ENCODE measurements around the gene TMEM238L. TPM values are rescaled to one million over a fixed set of nuclear protein-coding genes. Genes with fewer than 3 reads are reported as not detected.
"Not testable (repeated sequence)": the region's sequence is repeated elsewhere in the genome, so short reads cannot be mapped to it uniquely, and the experiment has no call there.

Gene TMEM238L, protein sequence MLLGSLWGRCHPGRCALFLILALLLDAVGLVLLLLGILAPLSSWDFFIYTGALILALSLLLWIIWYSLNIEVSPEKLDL
- not detected in 2 replicates for total RNA-seq (2012; rRNA removed)

DNA sequence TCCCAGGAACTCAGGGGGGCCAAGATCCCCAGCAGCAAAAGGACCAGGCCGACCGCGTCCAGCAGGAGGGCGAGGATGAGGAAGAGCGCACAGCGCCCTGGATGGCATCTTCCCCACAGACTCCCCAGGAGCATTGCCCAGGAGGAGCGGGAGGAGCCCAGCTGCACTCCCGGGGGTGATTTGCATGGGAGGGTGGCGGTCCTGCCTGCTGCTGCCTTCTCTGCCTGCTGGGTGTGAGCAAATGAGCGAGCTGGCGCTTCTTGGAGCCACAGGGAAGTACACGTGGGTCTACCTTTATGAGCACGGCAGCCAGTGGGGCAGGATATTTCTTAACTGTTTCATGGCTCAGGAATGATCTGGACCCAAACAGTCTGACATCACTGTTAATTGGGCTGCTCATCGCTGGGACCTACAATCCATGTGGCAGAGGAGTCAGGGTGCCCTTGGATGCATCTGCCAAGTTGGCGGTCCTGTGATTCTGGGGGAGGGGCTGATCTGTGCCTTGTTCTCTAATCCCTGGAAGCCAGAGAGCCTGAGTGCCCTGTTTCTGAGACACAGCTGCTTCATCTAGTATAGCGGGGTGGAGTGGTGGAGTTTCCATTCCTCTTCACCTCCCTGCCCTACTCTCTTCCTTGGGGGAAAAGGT lies at the start of gene TMEM238L:
TSS of gene TMEM238L (minus strand) at position 270 of the 646 bp plus-strand sequence. CDS start at position 134, 136 bp downstream.
- Histone ChIP-seq H3K4me3 (ENCODE audit: low read length) (no peak within 1 kb of the TSS), H3K9me3 (replicated peaks; ENCODE audit: low read length) (peaks cover 3% of the 10 kb centered on the region), H3K27me3 (ENCODE audit: control insufficient read depth, insufficient read depth, low read length) (no peaks in the 10 kb centered on the region), H3K4me2 (ENCODE audit: low read length) (no peak within 1 kb of the TSS), H3K9ac (ENCODE audit: low read depth, low read length) (no peak within 1 kb of the TSS), H3K36me3 (ENCODE audit: insufficient read depth, low read length) (no peaks in the 10 kb centered on the region), H3K4me1 (ENCODE audit: control insufficient read depth, insufficient read depth, low read length) (no peaks in the 10 kb centered on the region)

DNA sequence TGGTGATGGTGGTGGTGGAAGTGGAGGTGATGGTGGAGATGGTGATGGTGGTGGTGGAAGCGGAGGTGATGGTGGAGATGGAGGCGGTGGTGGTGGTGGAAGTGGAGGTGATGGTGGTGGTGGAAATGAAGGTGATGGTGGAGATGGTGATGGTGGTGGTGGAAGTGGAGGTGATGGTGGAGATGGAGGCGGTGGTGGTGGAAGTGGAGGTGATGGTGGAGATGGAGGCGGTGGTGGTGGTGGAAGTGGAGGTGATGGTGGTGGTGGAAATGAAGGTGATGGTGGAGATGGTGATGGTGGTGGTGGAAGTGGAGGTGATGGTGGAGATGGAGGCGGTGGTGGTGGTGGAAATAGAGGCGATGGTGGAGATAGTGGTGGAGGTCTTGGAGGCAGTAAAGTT lies 42.7 kb upstream of the TMEM238L start:
- H3K36me3 ChIP-seq (ENCODE audit: insufficient read depth, low read length); H3K4me3 ChIP-seq (ENCODE audit: low read length); H3K9me3 ChIP-seq (replicated peaks; ENCODE audit: low read length); H3K4me2 ChIP-seq (ENCODE audit: low read length); H3K9ac ChIP-seq (ENCODE audit: low read depth, low read length); H3K27me3 ChIP-seq (ENCODE audit: control insufficient read depth, insufficient read depth, low read length); H3K4me1 ChIP-seq (ENCODE audit: control insufficient read depth, insufficient read depth, low read length): not testable (repeated sequence)

DNA sequence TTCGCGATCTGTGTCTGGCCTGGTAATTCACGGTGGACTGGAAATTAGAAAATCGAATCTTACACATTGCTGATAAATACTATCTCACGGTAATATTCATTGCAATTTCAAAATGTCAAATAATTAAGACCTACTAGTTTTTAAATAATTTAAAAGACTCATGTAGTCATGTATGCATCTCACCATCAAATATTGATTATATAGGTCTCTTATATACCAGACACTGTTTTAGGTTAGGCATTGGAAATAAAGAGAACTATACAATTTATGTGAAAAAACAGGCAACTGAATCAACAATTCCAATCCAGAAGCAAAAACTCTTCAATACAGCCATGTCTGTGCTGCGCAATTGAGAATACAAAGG lies 41.5 kb upstream of the TMEM238L start:
- Histone ChIP-seq H3K4me1 (ENCODE audit: control insufficient read depth, insufficient read depth, low read length) (no peaks in the 10 kb centered on the region), H3K9me3 (replicated peaks; ENCODE audit: low read length) (no peaks in the 10 kb centered on the region), H3K4me3 (ENCODE audit: low read length) (no peak overlapping the region), H3K9ac (ENCODE audit: low read depth, low read length) (no peak overlapping the region), H3K4me2 (ENCODE audit: low read length) (peak overlapping the region; percentile 82), H3K27me3 (ENCODE audit: control insufficient read depth, insufficient read depth, low read length) (peaks cover 8% of the 10 kb centered on the region), H3K36me3 (ENCODE audit: insufficient read depth, low read length) (no peaks in the 10 kb centered on the region)

DNA sequence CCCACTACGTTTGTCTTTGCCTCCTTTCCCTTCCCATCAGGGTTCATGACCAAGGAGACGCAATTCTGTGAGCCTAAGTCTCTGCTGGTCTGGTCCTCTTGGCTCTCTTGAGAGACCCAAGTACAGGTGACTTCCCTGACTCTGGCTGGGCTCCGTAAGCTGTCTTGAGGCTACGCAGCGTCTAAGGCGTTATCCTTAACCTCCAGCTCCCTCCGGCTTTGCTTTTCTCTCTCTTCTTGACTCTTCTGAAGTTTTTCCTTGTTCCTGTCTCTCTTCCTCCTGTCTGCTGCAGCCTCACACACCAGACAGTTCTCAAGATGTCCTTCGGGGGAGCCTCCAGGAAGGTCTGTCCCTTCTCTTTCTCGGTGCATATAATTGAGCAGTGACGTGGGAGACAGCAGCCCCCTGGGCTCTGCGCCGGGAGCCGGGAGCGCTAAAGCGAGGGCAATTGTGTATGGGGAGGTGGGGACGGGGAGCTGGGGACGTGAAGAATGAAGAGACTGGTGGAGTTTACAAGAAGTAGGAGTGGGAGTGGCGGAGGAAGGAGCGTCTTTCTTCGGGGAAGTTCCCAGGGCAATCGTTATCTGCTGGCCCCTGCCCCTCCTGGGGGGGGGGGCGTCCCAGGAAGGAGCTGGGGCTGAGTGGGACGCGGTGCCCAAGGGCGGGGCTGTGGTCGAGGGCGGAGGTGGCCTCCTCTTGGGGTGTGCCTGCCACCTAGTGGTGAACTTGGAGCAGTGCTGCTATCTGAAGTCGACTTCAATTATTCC lies 40.9 kb upstream of the TMEM238L start:
- H3K9me3 ChIP-seq (replicated peaks; ENCODE audit: low read length): no peaks in the 10 kb centered on the region
- peak overlapping the region; percentile 82 for H3K4me2 ChIP-seq (ENCODE audit: low read length)
- H3K27me3 ChIP-seq (ENCODE audit: control insufficient read depth, insufficient read depth, low read length): peaks cover 8% of the 10 kb centered on the region
- peak overlapping the region; percentile 65 for H3K4me3 ChIP-seq (ENCODE audit: low read length)
- no peaks in the 10 kb centered on the region for H3K4me1 ChIP-seq (ENCODE audit: control insufficient read depth, insufficient read depth, low read length)
- H3K9ac ChIP-seq (ENCODE audit: low read depth, low read length): peak overlapping the region; percentile 18
- no peaks in the 10 kb centered on the region for H3K36me3 ChIP-seq (ENCODE audit: insufficient read depth, low read length)

DNA sequence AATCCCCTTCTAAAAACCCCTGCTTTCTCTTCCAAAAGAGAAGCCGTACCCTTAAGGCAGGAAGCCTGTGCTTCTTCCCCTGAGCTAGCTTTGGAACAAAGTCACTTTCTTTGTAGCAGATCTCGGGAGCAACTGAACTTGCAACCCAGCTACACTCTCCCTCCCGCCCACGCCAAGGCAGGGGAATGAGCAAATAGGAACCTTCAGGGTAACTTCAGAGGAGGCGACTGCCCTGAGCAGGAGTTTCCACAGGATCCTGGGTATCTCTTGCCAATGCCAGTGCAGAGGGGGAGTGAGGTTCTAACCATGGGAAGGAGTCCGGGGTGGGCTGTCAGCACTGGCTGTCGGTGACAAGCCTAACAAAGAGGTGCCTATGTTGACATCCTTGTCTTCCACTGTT lies 39.9 kb upstream of the TMEM238L start:
- Histone ChIP-seq H3K4me1 (ENCODE audit: control insufficient read depth, insufficient read depth, low read length) (no peaks in the 10 kb centered on the region), H3K27me3 (ENCODE audit: control insufficient read depth, insufficient read depth, low read length) (peaks cover 8% of the 10 kb centered on the region), H3K4me2 (ENCODE audit: low read length) (no peak overlapping the region), H3K9me3 (replicated peaks; ENCODE audit: low read length) (no peaks in the 10 kb centered on the region), H3K36me3 (ENCODE audit: insufficient read depth, low read length) (no peaks in the 10 kb centered on the region), H3K4me3 (ENCODE audit: low read length) (no peak overlapping the region), H3K9ac (ENCODE audit: low read depth, low read length) (no peak overlapping the region)

DNA sequence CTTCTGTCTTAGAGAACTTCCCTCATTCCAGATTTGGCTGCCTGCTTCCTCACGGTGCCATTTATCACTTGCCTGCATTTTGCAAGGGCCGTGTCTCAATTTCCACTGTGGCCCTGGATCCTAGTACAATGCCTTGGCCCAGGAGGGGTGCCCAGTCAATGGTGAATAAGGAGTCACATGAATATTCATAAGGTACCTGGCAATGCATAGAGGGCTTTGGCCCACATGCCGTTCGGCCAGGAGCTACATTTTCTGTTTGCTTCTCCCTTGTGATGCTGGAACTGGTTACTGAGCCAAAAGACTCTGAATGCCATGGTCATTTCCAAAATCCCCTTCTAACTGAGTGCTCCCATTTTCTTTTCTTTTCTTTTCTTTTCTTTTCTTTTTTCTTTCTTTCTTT lies 38.8 kb upstream of the TMEM238L start:
- Histone ChIP-seq H3K4me2 (ENCODE audit: low read length) (no peak overlapping the region), H3K4me1 (ENCODE audit: control insufficient read depth, insufficient read depth, low read length) (no peaks in the 10 kb centered on the region), H3K9me3 (replicated peaks; ENCODE audit: low read length) (no peaks in the 10 kb centered on the region), H3K4me3 (ENCODE audit: low read length) (no peak overlapping the region), H3K9ac (ENCODE audit: low read depth, low read length) (no peak overlapping the region), H3K36me3 (ENCODE audit: insufficient read depth, low read length) (no peaks in the 10 kb centered on the region), H3K27me3 (ENCODE audit: control insufficient read depth, insufficient read depth, low read length) (peaks cover 10% of the 10 kb centered on the region)

DNA sequence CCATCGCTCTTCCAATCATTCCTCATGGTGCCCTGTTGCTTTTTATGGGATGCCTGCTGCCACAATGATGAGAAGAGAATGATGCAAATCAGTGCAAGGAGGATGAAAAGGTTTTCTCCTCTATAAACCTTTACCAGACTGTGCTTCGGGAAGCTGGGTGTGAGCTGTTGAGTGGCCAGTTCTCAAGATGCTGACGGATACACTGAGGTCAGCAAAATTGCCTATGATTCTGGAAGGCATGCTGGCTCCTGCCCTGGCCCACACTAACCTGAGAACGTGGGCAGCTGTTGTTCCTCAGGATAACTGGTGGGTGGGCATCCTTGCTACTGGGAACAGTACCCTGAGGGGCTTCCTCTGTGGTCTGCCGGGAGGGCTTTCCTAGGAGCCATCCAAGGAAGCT lies 34.8 kb upstream of the TMEM238L start:
- Histone ChIP-seq H3K9ac (ENCODE audit: low read depth, low read length) (no peak overlapping the region), H3K36me3 (ENCODE audit: insufficient read depth, low read length) (no peaks in the 10 kb centered on the region), H3K4me1 (ENCODE audit: control insufficient read depth, insufficient read depth, low read length) (no peaks in the 10 kb centered on the region), H3K4me2 (ENCODE audit: low read length) (no peak overlapping the region), H3K9me3 (replicated peaks; ENCODE audit: low read length) (no peaks in the 10 kb centered on the region), H3K4me3 (ENCODE audit: low read length) (no peak overlapping the region), H3K27me3 (ENCODE audit: control insufficient read depth, insufficient read depth, low read length) (peaks cover 6% of the 10 kb centered on the region)

DNA sequence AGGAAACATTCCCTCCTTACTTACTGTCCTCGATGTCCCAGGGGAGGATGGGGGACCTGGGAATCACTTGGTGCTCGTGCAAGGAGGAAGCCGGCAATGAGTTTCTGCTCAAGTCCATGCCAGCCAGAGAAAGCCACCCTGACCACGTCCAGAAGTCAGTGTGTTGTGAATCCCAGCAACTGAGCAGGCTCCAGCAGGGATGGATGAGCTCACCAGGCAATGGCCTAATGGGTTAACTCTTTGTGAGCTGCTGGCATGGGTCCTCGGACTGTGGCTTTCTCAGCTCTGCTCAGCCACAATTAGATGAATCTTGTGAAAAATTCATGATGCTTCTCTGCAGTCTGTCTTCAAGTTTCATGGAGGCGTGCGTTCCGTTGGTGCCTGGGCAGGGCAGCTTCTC lies 34.0 kb upstream of the TMEM238L start, which contains the start of gene PIRT:
TSS of gene PIRT (minus strand) at position 167 of the 400 bp plus-strand sequence. CDS start 12,442 bp downstream, outside the sequence.
- Histone ChIP-seq H3K4me3 (ENCODE audit: low read length) (no peak within 1 kb of the TSS), H3K4me2 (ENCODE audit: low read length) (no peak within 1 kb of the TSS), H3K9me3 (replicated peaks; ENCODE audit: low read length) (no peaks in the 10 kb centered on the region), H3K27me3 (ENCODE audit: control insufficient read depth, insufficient read depth, low read length) (peaks cover 4% of the 10 kb centered on the region), H3K4me1 (ENCODE audit: control insufficient read depth, insufficient read depth, low read length) (no peaks in the 10 kb centered on the region), H3K9ac (ENCODE audit: low read depth, low read length) (no peak within 1 kb of the TSS), H3K36me3 (ENCODE audit: insufficient read depth, low read length) (no peaks in the 10 kb centered on the region)

DNA sequence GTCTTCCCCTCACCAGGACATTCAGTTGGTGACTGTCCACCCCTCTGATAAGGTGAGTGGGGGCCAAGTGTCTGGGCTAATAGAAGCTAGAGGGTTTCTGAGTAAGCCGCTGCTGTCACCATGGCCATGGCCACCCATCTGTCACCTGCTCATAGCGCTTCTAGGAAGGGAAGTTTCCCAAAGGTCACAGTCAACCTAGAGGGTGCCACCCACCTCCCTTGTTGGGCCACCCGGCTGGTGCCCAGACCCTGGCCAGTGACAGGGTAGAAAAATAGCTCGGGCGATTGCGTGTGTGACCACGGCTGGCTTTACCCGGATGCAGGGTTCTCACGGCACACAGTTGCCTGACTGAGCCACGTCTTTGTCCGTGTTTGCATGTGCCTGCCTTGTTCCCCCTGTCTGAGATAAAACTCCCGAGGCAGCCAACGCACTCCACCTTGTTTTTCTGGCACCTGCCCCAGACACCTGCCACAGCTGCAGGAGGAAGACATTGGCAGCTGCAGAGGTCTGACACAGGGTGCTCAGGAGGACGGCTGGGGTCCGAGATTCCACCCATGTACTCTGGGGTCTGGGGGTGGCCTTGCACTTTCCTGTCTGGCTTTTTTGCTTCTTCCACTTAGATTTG lies 33.2 kb upstream of the TMEM238L start:
- Histone ChIP-seq H3K4me2 (ENCODE audit: low read length) (no peak overlapping the region), H3K36me3 (ENCODE audit: insufficient read depth, low read length) (no peaks in the 10 kb centered on the region), H3K27me3 (ENCODE audit: control insufficient read depth, insufficient read depth, low read length) (peaks cover 4% of the 10 kb centered on the region), H3K4me3 (ENCODE audit: low read length) (no peak overlapping the region), H3K4me1 (ENCODE audit: control insufficient read depth, insufficient read depth, low read length) (no peaks in the 10 kb centered on the region), H3K9me3 (replicated peaks; ENCODE audit: low read length) (no peaks in the 10 kb centered on the region), H3K9ac (ENCODE audit: low read depth, low read length) (no peak overlapping the region)

DNA sequence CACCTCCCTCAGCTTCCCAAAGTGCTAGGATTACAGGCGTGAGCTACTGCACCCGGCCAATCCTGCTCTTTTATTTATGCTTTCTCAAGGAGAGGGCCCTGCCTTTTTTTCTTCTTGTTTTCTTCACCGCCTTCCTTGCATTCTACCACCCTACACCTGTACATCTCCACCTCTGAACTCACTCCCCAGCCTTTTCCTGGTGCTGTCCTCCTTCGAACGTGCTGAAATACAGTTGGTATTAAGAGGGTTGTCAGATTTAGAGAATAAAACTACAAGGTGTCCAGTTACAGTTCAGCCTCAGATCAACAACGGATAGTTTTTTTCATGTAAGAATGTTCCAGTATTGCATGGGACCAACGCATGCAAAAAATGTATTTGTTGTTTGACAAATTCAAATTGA lies 32.2 kb upstream of the TMEM238L start:
- Histone ChIP-seq H3K27me3 (ENCODE audit: control insufficient read depth, insufficient read depth, low read length) (peaks cover 4% of the 10 kb centered on the region), H3K9me3 (replicated peaks; ENCODE audit: low read length) (no peaks in the 10 kb centered on the region), H3K4me3 (ENCODE audit: low read length) (no peak overlapping the region), H3K4me1 (ENCODE audit: control insufficient read depth, insufficient read depth, low read length) (no peaks in the 10 kb centered on the region), H3K36me3 (ENCODE audit: insufficient read depth, low read length) (no peaks in the 10 kb centered on the region), H3K4me2 (ENCODE audit: low read length) (no peak overlapping the region), H3K9ac (ENCODE audit: low read depth, low read length) (no peak overlapping the region)

DNA sequence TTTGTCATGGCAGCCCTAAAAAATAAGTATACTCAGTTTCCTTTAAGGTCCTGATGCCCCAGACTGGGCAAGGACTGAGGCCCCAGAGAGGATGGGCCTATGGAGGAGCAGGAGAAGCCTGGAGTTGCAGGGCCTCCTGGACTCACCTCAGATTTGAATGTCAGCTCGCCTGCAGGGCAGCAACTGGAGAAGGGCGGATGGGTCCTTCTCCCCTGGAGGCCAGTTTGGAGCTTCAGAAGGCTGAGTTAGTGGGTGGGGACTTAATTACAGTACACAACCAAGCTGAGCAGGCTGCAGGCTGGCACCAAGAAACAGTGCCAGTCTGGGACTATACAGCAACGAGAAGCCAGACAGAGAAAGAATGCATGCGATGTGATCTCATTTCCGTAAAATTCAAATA lies 27.8 kb upstream of the TMEM238L start:
- Histone ChIP-seq H3K36me3 (ENCODE audit: insufficient read depth, low read length) (no peaks in the 10 kb centered on the region), H3K9ac (ENCODE audit: low read depth, low read length) (no peak overlapping the region), H3K4me3 (ENCODE audit: low read length) (no peak overlapping the region), H3K4me2 (ENCODE audit: low read length) (no peak overlapping the region), H3K4me1 (ENCODE audit: control insufficient read depth, insufficient read depth, low read length) (no peaks in the 10 kb centered on the region), H3K9me3 (replicated peaks; ENCODE audit: low read length) (no peaks in the 10 kb centered on the region), H3K27me3 (ENCODE audit: control insufficient read depth, insufficient read depth, low read length) (no peaks in the 10 kb centered on the region)

Measured in skeletal muscle satellite cell (primary cell).